Mesendoderm (in vitro differentiated cells): ENCODE measurements around the gene PTPRM.

ENCODE experiments used
- DNase-seq: peaks from one replicate; pipeline ENCODE4 v3.0.0; 2013
- H2AK5ac ChIP-seq: 2 replicates; pipeline ENCODE4 v1.6.1; 2013; ENCODE audit warnings: low read length, inconsistent platforms
- H2BK120ac ChIP-seq: 2 replicates; pipeline ENCODE4 v1.6.1; 2013; ENCODE audit warnings: low read depth, mild to moderate bottlenecking, low read length, moderate library complexity, mixed read lengths
- H2BK15ac ChIP-seq: replicated peaks from 2 replicates; pipeline ENCODE4 v1.6.1; 2013; ENCODE audit warnings: low read depth, mild to moderate bottlenecking, moderate library complexity
- H2BK5ac ChIP-seq: 2 replicates; pipeline ENCODE4 v1.6.1; 2013; ENCODE audit warnings: low read length, inconsistent platforms
- H3K18ac ChIP-seq: 2 replicates; pipeline ENCODE4 v1.6.1; 2013; ENCODE audit warnings: mild to moderate bottlenecking, low read length, mixed read lengths
- H3K23ac ChIP-seq: one replicate; pipeline ENCODE4 v1.6.1; 2013; ENCODE audit warnings: low read length
- H3K27ac ChIP-seq: 2 replicates; pipeline ENCODE4 v1.5.1; 2013; ENCODE audit warnings: low read depth, mild to moderate bottlenecking, inconsistent platforms, low read length, moderate library complexity
- H3K27me3 ChIP-seq: 2 replicates; pipeline ENCODE4 v1.6.1; 2013; ENCODE audit warnings: low read length, control low read depth, mild to moderate bottlenecking, inconsistent platforms; ENCODE audit not compliant: insufficient read depth, poor library complexity
- H3K36me3 ChIP-seq: 2 replicates; pipeline ENCODE4 v1.6.1; 2013; ENCODE audit warnings: low read length, inconsistent platforms; ENCODE audit not compliant: control insufficient read depth, insufficient read depth
- H3K4ac ChIP-seq: one replicate; pipeline ENCODE4 v1.6.1; 2013; ENCODE audit warnings: low read depth, mild to moderate bottlenecking, low read length, moderate library complexity
- H3K4me1 ChIP-seq: 2 replicates; pipeline ENCODE4 v1.6.1; 2013; ENCODE audit warnings: low read depth, low read length, inconsistent platforms; ENCODE audit not compliant: control insufficient read depth
- H3K4me2 ChIP-seq: 2 replicates; pipeline ENCODE4 v1.6.1; 2013; ENCODE audit warnings: low read length
- H3K4me3 ChIP-seq: 2 replicates; pipeline ENCODE4 v1.5.1; 2013; ENCODE audit warnings: mild to moderate bottlenecking, low read length
- H3K56ac ChIP-seq: one replicate; pipeline ENCODE4 v1.6.1; 2013; ENCODE audit warnings: low read length
- H3K79me1 ChIP-seq: 2 replicates; pipeline ENCODE4 v1.6.1; 2013; ENCODE audit warnings: low read length, inconsistent platforms
- H3K79me2 ChIP-seq: 2 replicates; pipeline ENCODE4 v1.6.1; 2013; ENCODE audit warnings: mild to moderate bottlenecking, low read length; ENCODE audit not compliant: control insufficient read depth, insufficient read depth
- H3K9ac ChIP-seq: 2 replicates; pipeline ENCODE4 v1.6.1; 2013; ENCODE audit warnings: low read length, inconsistent platforms
- H4K5ac ChIP-seq: one replicate; pipeline ENCODE4 v1.6.1; 2013; ENCODE audit warnings: low read length
- H4K8ac ChIP-seq: one replicate; pipeline ENCODE4 v1.6.1; 2013; ENCODE audit warnings: low read depth, mild to moderate bottlenecking, control low read depth, low read length, moderate library complexity
- WGBS: extraction: QIAGEN DNeasy Blood & Tissue Kit; methylation state at CpG from one replicate; pipeline ENCODE4 v1.1.7; 2013; ENCODE audit warnings: low lambda C conversion rate, missing lambda C conversion rate; ENCODE audit not compliant: insufficient coverage; ENCODE audit errors: extremely low coverage; 5-methylcytosine and 5-hydroxymethylcytosine counted together

PTPRM gene

DNA sequence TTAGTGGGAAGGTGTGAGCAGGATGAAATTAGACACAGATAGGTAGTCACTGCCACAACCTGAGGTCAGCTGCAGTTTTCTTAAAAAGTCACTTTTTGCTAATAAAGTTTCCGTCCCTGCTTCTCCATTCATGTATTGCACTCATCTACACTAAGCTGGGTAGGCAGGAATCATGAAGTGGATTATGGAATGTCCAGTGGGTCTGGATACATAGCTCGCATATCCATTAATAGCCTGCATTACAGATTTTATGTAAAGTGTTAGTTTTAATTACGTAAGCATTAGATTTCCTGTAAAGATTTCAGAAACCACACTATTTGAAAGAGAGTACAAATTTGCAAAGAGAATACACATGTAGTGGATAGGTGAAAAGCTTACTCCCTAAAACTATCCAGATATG, 30.4 kb downstream of the PTPRM start:
- Histone ChIP-seq H2BK15ac (no peak overlapping the region), H3K18ac (no peak overlapping the region), H3K4ac (no peak overlapping the region), H4K5ac (no peak overlapping the region), H3K56ac (no peak overlapping the region), H3K9ac (no peak overlapping the region), H3K4me3 (no peak overlapping the region), H2BK120ac (no peak overlapping the region), H3K27ac (no peak overlapping the region), H3K27me3 (no peaks in the 10 kb centered on the region), H3K4me2 (no peak overlapping the region), H3K79me2 (peaks cover 14% of the 10 kb centered on the region), H2BK5ac (no peak overlapping the region), H3K79me1 (peaks cover 35% of the 10 kb centered on the region), H3K36me3 (no peaks in the 10 kb centered on the region), H3K23ac (no peak overlapping the region), H2AK5ac (no peak overlapping the region), H4K8ac (no peak overlapping the region), H3K4me1 (peaks cover 13% of the 10 kb centered on the region)
- no peak for DNase-seq
- WGBS: no CpG with 5 or more reads among the region's 3 CpGs

DNA sequence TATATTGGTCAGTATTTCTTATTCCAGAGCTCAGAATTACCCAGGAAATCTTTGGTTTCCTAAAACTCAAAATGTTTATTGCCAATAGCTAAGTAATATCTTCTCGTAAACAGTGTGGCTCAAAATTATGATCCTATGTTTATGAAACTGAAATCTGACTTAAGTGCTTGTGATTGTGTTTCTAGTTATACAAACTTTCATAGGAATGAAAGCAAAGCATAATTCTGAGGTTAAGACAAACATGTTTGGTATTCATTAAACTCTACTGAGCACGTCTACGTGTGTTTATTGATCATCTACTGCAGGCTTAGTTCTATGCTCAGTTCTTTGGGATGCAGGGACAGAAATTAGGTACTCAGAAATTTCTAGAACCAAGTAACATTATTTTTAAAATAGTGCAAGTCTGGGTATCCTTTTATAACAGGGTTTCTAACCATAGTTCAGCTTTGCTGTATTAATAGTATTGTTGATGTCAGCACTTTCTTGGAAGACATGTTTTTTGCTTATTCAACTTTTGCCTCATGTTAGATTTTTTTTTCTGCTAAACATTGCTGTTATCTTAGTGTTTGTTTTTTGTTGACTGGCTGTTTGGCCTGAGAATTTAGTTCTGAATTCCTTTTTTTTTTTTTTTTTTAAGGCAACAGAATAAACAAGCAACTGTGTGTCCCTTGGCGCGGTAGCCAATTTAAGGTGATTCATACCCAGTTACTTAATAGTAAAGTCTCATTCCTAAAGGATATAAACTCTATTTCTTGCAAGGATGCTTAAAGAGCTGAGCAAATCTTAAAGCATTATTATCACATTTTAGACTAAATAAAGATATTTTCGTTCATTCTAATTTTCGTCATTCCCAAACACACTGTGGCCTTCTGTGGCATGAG, 31.3 kb downstream of the PTPRM start:
- DNase-seq: no peak
- no CpG with 5 or more reads among the region's 7 CpGs for WGBS

GRCh38 chr18:7600036-7600435, 32.9 kb downstream of the PTPRM start:
- Histone ChIP-seq H3K27ac (no peak overlapping the region), H2BK15ac (no peak overlapping the region), H3K4me3 (no peak overlapping the region), H3K79me2 (peaks cover 12% of the 10 kb centered on the region), H2BK5ac (no peak overlapping the region), H3K4ac (no peak overlapping the region), H3K23ac (no peak overlapping the region), H2BK120ac (no peak overlapping the region), H3K27me3 (no peaks in the 10 kb centered on the region), H3K56ac (peak overlapping the region; percentile 28), H2AK5ac (no peak overlapping the region), H3K4me2 (no peak overlapping the region), H3K4me1 (peaks cover 11% of the 10 kb centered on the region), H3K79me1 (peaks cover 27% of the 10 kb centered on the region), H3K18ac (no peak overlapping the region), H3K36me3 (no peaks in the 10 kb centered on the region), H3K9ac (no peak overlapping the region), H4K5ac (no peak overlapping the region), H4K8ac (no peak overlapping the region)
- WGBS: no CpG with 5 or more reads among the region's 6 CpGs
- no peak for DNase-seq

More for the DNA sequence above, 31.3 kb downstream of the PTPRM start:
- H3K9ac ChIP-seq: no peak overlapping the region
- no peaks in the 10 kb centered on the region for H3K27me3 ChIP-seq
- H3K36me3 ChIP-seq: no peaks in the 10 kb centered on the region
- H4K8ac ChIP-seq: no peak overlapping the region
- peaks cover 31% of the 10 kb centered on the region for H3K79me1 ChIP-seq
- no peak overlapping the region for H3K4me2 ChIP-seq
- no peak overlapping the region for H3K18ac ChIP-seq
- no peak overlapping the region for H3K4me3 ChIP-seq
- no peak overlapping the region for H2BK15ac ChIP-seq
- no peak overlapping the region for H2BK5ac ChIP-seq
- peaks cover 12% of the 10 kb centered on the region for H3K79me2 ChIP-seq
- peaks cover 9% of the 10 kb centered on the region for H3K4me1 ChIP-seq
- no peak overlapping the region for H2BK120ac ChIP-seq
- H2AK5ac ChIP-seq: no peak overlapping the region
- H4K5ac ChIP-seq: no peak overlapping the region
- H3K23ac ChIP-seq: no peak overlapping the region
- H3K27ac ChIP-seq: no peak overlapping the region
- H3K56ac ChIP-seq: no peak overlapping the region
- no peak overlapping the region for H3K4ac ChIP-seq

DNA sequence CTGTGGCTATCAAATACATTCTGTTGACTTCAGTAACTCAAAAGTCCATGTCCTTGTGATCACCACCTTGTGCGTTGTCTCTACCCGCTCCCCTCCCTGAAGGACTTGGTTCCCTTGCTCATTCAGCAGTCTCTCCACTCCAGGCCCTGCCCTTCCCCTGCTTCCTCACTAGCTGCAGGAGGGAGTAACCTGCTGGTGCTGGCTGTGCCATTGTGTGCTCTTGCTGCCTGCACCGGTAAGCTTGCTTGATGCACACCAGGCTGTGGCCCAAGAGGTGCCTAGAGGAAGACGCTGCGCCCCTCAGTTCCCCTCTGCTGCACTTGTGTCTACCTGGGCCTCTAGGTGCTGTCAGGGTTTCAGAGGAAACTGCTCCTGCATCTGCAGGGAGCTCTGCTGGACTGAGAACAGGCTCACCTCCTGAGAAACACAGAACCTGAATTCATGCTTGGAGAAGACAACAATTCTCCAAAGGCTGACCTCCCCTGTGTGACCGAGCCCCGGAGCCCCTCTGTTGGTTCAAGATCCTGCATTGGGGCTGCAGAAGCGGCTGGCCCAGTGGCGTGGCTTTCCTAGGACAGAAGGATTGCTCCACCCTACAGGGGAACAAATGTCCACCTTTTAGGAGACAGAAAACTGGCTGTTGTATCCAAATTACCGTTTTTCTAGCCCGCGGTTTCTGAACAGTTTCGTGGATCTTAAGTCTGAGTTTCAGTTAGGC, 33.6 kb downstream of the PTPRM start:
- no peaks in the 10 kb centered on the region for H3K36me3 ChIP-seq
- no peak overlapping the region for H3K9ac ChIP-seq
- H3K4me3 ChIP-seq: no peak overlapping the region
- H3K79me2 ChIP-seq: peaks cover 15% of the 10 kb centered on the region
- no peak overlapping the region for H4K8ac ChIP-seq
- no peak overlapping the region for H3K4ac ChIP-seq
- DNase-seq: no peak
- no peak overlapping the region for H3K27ac ChIP-seq
- no peak overlapping the region for H3K18ac ChIP-seq
- H2BK15ac ChIP-seq: no peak overlapping the region
- peaks cover 12% of the 10 kb centered on the region for H3K4me1 ChIP-seq
- H3K56ac ChIP-seq: peak overlapping the region; percentile 28
- H3K27me3 ChIP-seq: no peaks in the 10 kb centered on the region
- H2BK5ac ChIP-seq: no peak overlapping the region
- H3K79me1 ChIP-seq: peaks cover 26% of the 10 kb centered on the region
- no peak overlapping the region for H4K5ac ChIP-seq
- no CpG with 5 or more reads among the region's 13 CpGs for WGBS
- no peak overlapping the region for H2BK120ac ChIP-seq
- no peak overlapping the region for H3K23ac ChIP-seq
- no peak overlapping the region for H2AK5ac ChIP-seq
- H3K4me2 ChIP-seq: no peak overlapping the region

DNA sequence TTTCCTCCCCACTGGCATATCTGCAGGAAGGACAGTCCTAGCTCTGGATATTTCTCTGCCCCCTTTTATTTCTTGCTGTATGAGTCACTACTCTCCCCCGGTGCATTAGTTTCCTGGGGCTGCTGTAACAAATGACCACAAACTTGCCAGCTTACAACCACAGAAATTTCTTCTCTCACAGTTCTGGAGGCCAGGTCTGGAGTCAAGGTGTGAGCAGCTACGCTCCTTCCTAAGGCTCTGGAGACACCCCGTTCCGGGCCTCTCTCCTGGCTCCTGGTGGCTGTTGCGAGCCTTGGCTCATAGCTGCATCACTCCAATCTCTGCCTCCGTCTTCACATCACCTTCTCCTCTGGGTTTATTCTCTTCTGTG, 34.1 kb downstream of the PTPRM start:
- no peak overlapping the region for H3K9ac ChIP-seq
- no peak overlapping the region for H2BK15ac ChIP-seq
- no peak overlapping the region for H3K4ac ChIP-seq
- H4K5ac ChIP-seq: no peak overlapping the region
- no peaks in the 10 kb centered on the region for H3K27me3 ChIP-seq
- H3K56ac ChIP-seq: no peak overlapping the region
- peaks cover 11% of the 10 kb centered on the region for H3K79me2 ChIP-seq
- no peak overlapping the region for H3K4me2 ChIP-seq
- peaks cover 15% of the 10 kb centered on the region for H3K4me1 ChIP-seq
- H3K18ac ChIP-seq: peak overlapping the region; percentile 32
- DNase-seq: peak; percentile 70
- H3K36me3 ChIP-seq: no peaks in the 10 kb centered on the region
- H2BK5ac ChIP-seq: no peak overlapping the region
- H3K79me1 ChIP-seq: peaks cover 24% of the 10 kb centered on the region
- no peak overlapping the region for H2AK5ac ChIP-seq
- H2BK120ac ChIP-seq: no peak overlapping the region
- H3K4me3 ChIP-seq: no peak overlapping the region
- no peak overlapping the region for H4K8ac ChIP-seq
- no CpG with 5 or more reads among the region's 6 CpGs for WGBS
- no peak overlapping the region for H3K27ac ChIP-seq
- H3K23ac ChIP-seq: no peak overlapping the region
